ENCODE data around the gene PCDH20.
"Not testable (repeated sequence)": the region's sequence is repeated elsewhere in the genome, so short reads cannot be mapped to it uniquely, and the experiment has no call there.

The PCDH20 gene, protein sequence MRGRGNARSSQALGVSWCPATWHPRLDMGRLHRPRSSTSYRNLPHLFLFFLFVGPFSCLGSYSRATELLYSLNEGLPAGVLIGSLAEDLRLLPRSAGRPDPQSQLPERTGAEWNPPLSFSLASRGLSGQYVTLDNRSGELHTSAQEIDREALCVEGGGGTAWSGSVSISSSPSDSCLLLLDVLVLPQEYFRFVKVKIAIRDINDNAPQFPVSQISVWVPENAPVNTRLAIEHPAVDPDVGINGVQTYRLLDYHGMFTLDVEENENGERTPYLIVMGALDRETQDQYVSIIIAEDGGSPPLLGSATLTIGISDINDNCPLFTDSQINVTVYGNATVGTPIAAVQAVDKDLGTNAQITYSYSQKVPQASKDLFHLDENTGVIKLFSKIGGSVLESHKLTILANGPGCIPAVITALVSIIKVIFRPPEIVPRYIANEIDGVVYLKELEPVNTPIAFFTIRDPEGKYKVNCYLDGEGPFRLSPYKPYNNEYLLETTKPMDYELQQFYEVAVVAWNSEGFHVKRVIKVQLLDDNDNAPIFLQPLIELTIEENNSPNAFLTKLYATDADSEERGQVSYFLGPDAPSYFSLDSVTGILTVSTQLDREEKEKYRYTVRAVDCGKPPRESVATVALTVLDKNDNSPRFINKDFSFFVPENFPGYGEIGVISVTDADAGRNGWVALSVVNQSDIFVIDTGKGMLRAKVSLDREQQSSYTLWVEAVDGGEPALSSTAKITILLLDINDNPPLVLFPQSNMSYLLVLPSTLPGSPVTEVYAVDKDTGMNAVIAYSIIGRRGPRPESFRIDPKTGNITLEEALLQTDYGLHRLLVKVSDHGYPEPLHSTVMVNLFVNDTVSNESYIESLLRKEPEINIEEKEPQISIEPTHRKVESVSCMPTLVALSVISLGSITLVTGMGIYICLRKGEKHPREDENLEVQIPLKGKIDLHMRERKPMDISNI

DNA sequence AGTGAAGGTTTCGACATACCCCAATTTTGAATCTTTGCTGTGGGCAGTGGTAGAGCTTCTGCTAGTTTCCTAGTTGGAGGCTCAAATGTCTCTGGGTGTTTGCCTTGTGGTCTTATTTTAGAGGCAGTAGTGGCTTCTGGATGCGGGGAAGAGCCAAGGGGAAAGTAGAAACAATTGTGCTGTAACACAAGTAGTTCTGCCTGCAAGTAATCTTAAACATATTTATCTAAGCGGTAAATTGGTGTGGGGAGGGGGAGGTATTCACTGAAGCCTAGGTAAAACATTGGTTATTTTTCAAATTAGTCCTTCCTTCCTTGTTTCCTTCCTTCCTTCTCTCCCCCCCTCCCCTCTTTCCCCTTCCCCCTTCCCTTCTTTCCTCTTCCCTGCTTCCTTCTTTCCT lies at the start of gene PCDH20:
Gene PCDH20 (minus strand): TSS at position 101 of the 400 bp plus-strand sequence. CDS start 691 bp downstream, outside the sequence.
- DNase-seq (ENCODE audit: low read depth in 2 of 2) = no peak

- no peak for DNase-seq (ENCODE audit: low read depth in 2 of 2)
Observed at GRCh38 chr13:61463024-61463423, 47.4 kb upstream of the PCDH20 start.

DNA sequence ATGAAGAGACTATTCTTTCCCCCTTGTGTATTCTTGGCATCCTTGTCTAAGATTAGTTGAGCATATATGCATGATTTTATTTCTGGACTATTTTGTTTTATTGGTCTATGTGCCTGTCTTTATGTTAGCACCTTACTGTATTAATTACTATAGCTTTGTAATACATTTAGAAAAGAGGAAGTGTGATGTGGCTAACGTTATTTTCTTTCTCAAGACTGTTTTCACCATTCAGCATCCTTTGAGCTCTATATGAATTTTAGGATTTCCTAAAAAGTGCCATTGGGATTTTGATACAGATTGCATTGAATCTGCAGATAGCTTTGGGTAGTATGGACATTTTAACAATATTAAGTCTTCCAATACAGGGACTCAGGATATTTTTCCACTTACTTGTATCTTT lies 37.5 kb upstream of the PCDH20 start:
- DNase-seq (ENCODE audit: low read depth in 2 of 2) = no peak

- DNase-seq (ENCODE audit: low read depth in 2 of 2) = no peak
Observed at GRCh38 chr13:61432029-61432428, 16.4 kb upstream of the PCDH20 start.

GRCh38 chr13:61423915-61424314 lies 8.3 kb upstream of the PCDH20 start:
- no peak for DNase-seq (ENCODE audit: low read depth in 2 of 2)

GRCh38 chr13:61417086-61417570 lies 1.5 kb upstream of the PCDH20 start:
- DNase-seq (ENCODE audit: low read depth in 2 of 2) = no peak

DNA sequence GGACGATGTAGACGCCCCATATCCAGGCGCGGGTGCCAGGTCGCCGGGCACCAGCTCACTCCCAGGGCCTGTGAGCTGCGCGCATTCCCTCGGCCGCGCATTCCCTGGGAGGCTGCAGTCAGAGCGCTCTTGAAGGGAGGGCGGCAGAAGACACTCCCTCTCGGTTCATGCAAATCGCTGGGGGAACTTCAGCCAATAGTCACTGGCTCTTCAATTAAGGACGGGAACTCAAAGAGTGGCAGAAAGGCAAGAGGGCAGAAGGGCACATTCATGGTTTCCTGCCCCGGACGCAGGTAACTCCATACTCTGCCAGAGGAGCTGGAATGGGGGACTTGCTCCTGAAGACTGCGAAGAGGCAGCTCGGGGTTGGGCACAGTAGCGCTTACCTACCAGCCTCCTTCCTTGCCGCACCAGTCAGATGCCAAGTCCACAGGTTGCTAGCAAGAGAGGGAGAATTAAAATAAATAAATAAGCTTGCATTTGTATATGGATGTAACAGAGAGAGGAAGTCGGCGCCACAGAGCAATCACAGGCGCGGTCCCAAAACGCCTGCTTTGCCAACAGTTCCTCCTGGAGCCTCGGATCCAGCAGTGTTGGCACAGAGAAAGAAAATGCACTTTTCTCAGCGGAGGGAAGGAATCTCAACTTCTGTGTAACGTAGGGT lies 459 bp downstream of the PCDH20 start:
- no peak for DNase-seq (ENCODE audit: low read depth in 2 of 2)

GRCh38 chr13:61414686-61415057 lies 977 bp downstream of the PCDH20 start:
- no peak for DNase-seq (ENCODE audit: low read depth in 2 of 2)

DNA sequence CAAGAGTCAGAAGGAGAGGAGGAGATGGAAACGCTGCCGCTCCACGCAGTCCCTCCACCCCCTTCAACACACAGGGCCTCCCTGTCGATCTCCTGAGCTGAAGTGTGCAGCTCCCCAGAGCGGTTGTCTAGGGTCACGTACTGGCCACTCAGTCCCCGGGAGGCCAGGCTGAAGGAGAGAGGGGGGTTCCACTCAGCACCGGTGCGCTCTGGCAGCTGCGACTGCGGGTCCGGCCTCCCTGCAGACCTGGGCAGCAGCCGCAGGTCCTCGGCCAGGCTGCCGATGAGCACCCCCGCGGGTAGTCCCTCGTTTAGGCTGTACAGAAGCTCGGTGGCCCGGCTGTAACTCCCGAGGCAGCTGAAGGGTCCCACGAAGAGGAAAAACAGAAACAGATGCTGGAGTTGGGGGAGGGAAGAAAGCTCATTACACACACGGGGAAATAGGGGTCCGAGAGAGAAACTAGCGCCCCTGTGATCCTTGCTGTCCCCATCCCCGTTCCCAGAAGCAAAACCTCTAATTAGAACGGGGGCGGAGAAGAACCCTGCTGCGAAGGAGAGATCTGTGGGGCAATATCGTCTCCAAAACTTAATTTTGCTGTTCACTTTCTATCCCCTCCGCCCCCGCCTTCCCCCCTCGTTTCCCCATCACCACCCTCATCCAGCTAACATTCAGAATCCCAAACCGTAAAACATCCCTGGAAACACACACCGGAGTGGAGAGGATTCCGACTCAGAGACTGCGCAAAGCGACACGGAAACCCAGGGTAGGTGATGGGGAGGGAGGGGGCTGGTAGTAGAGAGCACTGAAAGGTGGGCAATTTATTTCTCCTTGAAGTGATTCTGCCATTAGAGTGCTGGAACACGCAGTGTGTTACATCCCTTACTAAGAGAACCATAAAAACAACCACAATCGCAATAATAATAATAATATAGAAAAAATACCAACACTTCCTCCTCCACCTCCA lies 1.8 kb downstream of the PCDH20 start:
- no peak for DNase-seq (ENCODE audit: low read depth in 2 of 2)

DNA sequence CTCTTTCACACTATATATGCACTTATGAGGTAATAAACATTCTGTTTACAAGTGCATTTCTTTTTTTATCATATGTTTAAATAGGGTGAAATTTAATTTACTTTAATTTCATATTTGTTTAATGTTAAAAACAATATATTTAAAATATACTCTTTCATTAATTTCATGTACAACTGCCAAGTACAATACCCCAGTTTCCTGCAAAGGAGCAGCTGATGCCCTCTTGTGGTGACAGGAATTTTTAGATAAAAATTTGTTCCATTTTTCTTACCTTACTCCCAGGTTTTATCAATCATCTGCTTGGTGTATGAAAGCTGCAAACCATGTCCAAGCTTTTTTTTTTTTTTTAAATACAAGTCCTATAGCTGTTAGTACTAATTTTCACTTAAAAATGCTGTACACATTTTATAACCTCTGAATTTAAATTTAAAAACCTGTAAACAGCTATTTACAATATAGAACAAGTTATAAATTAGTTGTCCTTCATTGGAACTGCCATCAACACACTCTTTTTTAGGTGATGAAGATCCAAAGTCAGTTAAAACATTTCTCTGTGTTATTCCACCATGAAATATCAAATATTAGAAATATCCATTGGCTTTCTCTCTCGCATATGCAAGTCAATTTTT lies 4.9 kb downstream of the PCDH20 start:
- DNase-seq (ENCODE audit: low read depth in 2 of 2) = no peak

DNA sequence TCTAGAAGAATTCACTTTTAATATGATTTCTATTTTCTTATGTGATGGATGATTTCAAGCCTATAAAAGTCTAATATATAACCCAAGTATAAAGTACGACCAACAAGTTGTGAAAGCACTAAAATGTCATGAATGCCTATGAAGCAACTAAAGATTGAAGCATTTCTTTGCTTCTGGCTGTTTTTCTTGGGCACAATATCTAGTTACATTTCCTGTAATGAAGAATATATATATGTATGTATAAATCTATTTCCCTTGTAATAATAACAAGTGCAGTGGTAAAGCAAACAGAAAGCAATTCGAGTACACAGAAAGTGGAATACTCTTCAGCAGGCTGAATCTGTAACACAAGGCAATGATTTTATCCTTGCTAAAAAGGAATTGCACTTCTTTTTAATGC lies 5.4 kb downstream of the PCDH20 start:
- DNase-seq (ENCODE audit: low read depth in 2 of 2) = no peak

- no peak for DNase-seq (ENCODE audit: low read depth in 2 of 2)
Observed at GRCh38 chr13:61408571-61408970, 7.1 kb downstream of the PCDH20 start.

GRCh38 chr13:61406275-61406674 lies 9.4 kb downstream of the PCDH20 start:
- DNase-seq (ENCODE audit: low read depth in 2 of 2) = no peak

- DNase-seq (ENCODE audit: low read depth in 2 of 2) = no peak
Observed at GRCh38 chr13:61396121-61396520, 19.5 kb downstream of the PCDH20 start.

DNA sequence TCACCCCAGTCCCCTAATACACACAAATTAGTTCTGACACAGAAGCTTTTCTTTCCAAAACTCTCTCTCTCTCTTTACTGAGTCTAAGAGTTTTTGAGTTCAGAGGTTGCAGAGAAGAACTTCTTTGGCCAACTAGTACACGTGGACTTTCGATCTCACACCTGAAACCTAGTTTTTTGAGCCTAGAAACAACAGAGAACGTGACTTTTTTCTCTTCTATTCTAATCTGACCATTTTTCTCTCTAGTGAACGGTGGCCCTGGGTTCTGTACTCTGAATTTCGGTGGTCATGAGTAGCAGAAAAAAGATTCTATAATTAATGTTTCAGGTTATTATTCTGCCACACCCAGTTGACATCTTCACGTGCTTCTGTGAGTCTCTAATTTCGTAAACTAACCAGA lies 24.2 kb downstream of the PCDH20 start:
- DNase-seq (ENCODE audit: low read depth in 2 of 2) = no peak

DNA sequence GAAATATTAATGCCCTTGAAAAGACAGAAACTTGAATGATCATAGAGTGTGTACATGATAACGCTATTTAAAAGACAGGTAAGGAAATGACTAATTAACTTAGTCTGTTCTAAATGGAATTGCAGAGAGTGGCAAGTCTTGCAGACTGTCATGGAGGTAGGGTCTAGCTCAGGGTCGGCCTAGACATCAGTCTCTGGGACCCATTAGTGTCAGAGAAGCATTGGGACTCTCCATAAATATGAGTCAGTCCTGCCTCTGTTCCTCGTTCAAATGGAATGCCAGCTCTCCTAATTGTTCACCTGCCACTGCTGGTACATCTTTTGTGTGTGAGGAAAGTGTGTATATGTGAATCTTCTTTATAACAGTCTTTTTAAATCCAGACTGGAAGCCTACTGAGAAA lies 28.0 kb downstream of the PCDH20 start:
- DNase-seq (ENCODE audit: low read depth in 2 of 2) = no peak

DNA sequence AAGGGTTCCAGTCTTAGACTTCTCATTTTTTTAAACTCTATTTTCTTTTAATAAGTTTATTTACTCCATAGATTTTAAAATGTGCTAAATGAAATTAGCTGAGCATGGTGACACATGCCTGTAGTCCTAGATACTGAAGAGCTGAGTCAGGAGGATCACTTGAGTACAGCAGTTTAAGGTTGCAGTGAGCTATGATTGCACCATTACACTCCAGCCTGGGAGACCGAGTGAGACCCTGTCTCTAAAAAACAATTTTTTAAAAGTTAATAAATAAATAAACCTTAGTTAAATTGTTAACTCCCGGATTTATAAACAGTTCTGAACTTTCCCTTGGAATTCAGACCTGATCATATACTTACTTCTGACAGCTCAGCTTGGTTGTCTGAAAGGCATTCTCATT lies 32.5 kb downstream of the PCDH20 start:
- no peak for DNase-seq (ENCODE audit: low read depth in 2 of 2)

DNA sequence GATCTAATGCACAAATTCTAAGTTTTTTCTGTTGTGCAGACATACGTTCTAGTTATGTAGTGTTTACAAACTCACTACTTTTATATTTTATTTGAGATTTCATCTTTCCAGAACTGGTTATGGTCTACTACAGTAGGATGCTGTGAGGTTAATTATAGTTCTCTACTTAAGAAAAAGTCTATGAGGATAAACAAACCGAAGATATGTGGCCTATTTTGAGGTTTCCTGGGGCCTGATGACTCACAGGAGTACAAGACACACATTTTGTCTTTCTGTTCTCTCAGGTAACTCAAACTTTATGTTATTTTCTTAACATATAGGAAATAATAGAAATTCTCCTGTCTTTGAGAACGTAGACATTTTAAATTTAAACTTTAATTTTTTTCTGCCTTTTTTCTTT lies 45.1 kb downstream of the PCDH20 start:
- no peak for DNase-seq (ENCODE audit: low read depth in 2 of 2)

- not testable (repeated sequence) for DNase-seq (ENCODE audit: low read depth in 2 of 2)
Observed at GRCh38 chr13:61364690-61365089, 51.0 kb downstream of the PCDH20 start.

DNA sequence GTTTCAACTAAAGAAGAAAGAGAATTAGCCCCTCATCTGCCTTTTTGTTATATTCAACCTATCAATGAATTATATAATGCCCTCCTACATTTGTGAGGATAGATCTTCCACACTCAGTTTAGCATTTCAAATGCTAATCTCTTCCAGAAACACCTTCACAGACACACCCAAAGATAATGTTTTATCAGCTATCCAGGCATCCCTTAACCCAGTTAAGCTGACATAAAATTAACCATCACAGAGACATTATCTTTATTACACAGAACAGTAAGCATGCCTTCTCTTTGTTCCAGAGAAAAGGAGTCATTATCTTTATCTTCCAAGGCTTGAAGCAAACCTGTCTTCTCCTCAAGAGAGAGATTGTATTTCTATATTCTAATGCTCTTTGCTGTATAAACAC lies 53.1 kb downstream of the PCDH20 start:
- DNase-seq (ENCODE audit: low read depth in 2 of 2) = no peak

Measured in stimulated activated CD8-positive, alpha-beta memory T cell treated with anti-CD3 and anti-CD28 coated beads, Interleukin-2, amount 100 ng/mL, for 1 hour (primary cell).